Measurements from ENCODE around the gene TBX1. TPM values are rescaled to one million over a fixed set of nuclear protein-coding genes. Genes with fewer than 3 reads are reported as not detected.

Gene TBX1
- total and polyA plus RNA-seq, 2 of the 8 experiments (the other 6 are each of a cell fraction or from before 2014, with no cell fraction given): 0.28 TPM; not detected in 1

DNA sequence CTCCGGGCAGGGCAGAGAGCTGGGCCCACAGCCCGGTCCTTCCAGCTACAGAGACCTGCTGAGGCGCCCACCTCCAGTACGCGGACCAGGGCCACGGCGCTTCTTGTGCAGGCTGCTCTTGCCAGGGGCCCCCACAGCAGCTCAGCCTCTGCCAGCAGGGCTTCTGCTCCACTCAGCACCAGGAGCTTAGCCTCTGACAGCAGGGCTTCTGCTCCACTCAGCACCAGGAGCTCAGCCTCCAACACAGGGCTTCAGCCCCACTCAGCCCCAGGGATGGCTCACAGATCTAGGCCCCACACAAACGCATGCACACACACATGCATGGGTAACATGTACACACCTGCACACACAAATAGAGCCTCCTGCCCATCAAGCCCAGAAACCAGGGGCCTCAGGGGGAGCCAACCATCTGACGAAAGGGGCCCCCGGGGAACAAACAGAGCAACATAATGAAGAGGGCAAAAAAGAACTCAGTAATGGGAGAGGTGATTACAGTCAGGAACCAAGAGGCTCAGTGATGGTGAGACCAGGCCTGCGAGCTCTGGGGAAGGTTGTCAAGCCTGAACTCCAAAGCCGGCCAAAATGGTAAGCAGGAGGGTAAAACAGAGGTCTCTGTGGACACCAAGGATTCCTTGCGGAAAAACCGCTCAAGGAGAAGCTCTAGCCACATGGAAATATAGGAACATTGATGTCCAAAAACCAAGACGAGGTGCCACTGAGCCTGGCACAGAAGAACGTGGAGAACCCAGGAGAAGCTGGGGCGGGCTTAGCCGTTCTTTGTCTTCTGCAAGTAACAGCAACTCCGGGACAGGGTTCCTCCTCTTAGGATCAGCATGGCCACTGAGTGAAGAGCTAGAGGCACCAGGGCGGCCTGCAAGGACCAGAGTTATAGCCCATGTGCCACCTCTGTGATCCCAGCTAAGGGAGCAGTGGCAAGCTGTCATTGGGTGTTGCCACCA is 47.6 kb downstream of the TBX1 start (continued):
- TF ChIP-seq, protein P1, sequence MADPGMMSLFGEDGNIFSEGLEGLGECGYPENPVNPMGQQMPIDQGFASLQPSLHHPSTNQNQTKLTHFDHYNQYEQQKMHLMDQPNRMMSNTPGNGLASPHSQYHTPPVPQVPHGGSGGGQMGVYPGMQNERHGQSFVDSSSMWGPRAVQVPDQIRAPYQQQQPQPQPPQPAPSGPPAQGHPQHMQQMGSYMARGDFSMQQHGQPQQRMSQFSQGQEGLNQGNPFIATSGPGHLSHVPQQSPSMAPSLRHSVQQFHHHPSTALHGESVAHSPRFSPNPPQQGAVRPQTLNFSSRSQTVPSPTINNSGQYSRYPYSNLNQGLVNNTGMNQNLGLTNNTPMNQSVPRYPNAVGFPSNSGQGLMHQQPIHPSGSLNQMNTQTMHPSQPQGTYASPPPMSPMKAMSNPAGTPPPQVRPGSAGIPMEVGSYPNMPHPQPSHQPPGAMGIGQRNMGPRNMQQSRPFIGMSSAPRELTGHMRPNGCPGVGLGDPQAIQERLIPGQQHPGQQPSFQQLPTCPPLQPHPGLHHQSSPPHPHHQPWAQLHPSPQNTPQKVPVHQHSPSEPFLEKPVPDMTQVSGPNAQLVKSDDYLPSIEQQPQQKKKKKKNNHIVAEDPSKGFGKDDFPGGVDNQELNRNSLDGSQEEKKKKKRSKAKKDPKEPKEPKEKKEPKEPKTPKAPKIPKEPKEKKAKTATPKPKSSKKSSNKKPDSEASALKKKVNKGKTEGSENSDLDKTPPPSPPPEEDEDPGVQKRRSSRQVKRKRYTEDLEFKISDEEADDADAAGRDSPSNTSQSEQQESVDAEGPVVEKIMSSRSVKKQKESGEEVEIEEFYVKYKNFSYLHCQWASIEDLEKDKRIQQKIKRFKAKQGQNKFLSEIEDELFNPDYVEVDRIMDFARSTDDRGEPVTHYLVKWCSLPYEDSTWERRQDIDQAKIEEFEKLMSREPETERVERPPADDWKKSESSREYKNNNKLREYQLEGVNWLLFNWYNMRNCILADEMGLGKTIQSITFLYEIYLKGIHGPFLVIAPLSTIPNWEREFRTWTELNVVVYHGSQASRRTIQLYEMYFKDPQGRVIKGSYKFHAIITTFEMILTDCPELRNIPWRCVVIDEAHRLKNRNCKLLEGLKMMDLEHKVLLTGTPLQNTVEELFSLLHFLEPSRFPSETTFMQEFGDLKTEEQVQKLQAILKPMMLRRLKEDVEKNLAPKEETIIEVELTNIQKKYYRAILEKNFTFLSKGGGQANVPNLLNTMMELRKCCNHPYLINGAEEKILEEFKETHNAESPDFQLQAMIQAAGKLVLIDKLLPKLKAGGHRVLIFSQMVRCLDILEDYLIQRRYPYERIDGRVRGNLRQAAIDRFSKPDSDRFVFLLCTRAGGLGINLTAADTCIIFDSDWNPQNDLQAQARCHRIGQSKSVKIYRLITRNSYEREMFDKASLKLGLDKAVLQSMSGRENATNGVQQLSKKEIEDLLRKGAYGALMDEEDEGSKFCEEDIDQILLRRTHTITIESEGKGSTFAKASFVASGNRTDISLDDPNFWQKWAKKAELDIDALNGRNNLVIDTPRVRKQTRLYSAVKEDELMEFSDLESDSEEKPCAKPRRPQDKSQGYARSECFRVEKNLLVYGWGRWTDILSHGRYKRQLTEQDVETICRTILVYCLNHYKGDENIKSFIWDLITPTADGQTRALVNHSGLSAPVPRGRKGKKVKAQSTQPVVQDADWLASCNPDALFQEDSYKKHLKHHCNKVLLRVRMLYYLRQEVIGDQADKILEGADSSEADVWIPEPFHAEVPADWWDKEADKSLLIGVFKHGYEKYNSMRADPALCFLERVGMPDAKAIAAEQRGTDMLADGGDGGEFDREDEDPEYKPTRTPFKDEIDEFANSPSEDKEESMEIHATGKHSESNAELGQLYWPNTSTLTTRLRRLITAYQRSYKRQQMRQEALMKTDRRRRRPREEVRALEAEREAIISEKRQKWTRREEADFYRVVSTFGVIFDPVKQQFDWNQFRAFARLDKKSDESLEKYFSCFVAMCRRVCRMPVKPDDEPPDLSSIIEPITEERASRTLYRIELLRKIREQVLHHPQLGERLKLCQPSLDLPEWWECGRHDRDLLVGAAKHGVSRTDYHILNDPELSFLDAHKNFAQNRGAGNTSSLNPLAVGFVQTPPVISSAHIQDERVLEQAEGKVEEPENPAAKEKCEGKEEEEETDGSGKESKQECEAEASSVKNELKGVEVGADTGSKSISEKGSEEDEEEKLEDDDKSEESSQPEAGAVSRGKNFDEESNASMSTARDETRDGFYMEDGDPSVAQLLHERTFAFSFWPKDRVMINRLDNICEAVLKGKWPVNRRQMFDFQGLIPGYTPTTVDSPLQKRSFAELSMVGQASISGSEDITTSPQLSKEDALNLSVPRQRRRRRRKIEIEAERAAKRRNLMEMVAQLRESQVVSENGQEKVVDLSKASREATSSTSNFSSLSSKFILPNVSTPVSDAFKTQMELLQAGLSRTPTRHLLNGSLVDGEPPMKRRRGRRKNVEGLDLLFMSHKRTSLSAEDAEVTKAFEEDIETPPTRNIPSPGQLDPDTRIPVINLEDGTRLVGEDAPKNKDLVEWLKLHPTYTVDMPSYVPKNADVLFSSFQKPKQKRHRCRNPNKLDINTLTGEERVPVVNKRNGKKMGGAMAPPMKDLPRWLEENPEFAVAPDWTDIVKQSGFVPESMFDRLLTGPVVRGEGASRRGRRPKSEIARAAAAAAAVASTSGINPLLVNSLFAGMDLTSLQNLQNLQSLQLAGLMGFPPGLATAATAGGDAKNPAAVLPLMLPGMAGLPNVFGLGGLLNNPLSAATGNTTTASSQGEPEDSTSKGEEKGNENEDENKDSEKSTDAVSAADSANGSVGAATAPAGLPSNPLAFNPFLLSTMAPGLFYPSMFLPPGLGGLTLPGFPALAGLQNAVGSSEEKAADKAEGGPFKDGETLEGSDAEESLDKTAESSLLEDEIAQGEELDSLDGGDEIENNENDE (IDR thresholded peaks at IDR 0.05; ENCODE audit: insufficient replicate concordance, low read length): no peak
- no peak for TF ChIP-seq ASH2L (IDR thresholded peaks at IDR 0.05; ENCODE audit: low read length)
- no peak for TF ChIP-seq BACH1 (IDR thresholded peaks at IDR 0.05; ENCODE audit: low read length)
